LNCaP clone FGC (cell line): ENCODE data around the gene PIK3R6.

Experiments
- DNase-seq: peaks from one replicate; pipeline ENCODE4 v3.0.0-alpha.2; 2011; ENCODE audit warnings: low read depth
- H3K4me3 ChIP-seq: 2 replicates; pipeline ENCODE4 v1.5.1; 2011; ENCODE audit warnings: mild to moderate bottlenecking, low read depth, low read length, control low read depth
- TF ChIP-seq, protein P1 (sequence below): IDR thresholded peaks from 2 replicates; pipeline ENCODE4 v1.5.1; 2012; ENCODE audit warnings: mild to moderate bottlenecking; ENCODE audit not compliant: control insufficient read depth, insufficient read depth; ENCODE audit errors: extremely low read depth

The PIK3R6 gene

GRCh38 chr17:8910969-8911604 is 43.6 kb upstream of the PIK3R6 start:
- TF ChIP-seq, protein P1, sequence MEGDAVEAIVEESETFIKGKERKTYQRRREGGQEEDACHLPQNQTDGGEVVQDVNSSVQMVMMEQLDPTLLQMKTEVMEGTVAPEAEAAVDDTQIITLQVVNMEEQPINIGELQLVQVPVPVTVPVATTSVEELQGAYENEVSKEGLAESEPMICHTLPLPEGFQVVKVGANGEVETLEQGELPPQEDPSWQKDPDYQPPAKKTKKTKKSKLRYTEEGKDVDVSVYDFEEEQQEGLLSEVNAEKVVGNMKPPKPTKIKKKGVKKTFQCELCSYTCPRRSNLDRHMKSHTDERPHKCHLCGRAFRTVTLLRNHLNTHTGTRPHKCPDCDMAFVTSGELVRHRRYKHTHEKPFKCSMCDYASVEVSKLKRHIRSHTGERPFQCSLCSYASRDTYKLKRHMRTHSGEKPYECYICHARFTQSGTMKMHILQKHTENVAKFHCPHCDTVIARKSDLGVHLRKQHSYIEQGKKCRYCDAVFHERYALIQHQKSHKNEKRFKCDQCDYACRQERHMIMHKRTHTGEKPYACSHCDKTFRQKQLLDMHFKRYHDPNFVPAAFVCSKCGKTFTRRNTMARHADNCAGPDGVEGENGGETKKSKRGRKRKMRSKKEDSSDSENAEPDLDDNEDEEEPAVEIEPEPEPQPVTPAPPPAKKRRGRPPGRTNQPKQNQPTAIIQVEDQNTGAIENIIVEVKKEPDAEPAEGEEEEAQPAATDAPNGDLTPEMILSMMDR, result no peak
- no peak for DNase-seq
- no peak overlapping the region for H3K4me3 ChIP-seq

DNA sequence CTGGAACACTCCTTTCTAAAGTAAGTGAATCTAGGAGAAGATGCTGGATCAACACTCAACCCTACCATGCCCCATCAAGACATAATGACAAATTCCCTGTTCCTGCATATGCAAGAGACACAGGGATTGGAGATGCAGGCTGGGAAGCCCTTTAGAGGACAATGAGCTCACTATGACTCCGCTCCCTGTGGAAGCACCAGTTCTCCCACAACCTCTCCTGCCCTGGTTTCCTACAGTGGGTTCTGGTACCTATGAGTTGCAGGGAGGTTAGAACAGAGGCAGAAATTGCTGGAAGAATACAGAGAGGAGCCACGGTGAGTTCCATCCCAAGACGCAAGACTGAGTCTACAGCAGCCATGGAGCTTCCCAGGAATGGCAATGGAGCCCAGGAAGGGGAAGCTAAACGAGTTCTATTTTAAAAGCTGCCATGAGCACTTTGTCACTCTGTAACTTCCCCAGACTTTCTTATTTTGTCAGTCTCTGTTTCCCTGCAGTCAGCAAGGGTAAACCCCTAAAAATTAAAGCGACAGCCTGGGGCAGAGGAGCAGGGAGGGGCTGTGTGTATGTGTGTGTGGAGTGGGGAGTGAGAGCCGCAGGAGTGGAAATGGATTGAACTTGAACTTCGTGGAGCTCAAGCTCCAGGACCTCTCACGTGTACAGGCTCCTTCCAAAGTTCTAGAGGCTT is 42.3 kb upstream of the PIK3R6 start:
- no peak for DNase-seq
- H3K4me3 ChIP-seq, result no peak overlapping the region
- TF ChIP-seq, protein P1, result no peak

GRCh38 chr17:8905331-8905730 is 37.9 kb upstream of the PIK3R6 start:
- TF ChIP-seq, protein P1, result no peak

DNA sequence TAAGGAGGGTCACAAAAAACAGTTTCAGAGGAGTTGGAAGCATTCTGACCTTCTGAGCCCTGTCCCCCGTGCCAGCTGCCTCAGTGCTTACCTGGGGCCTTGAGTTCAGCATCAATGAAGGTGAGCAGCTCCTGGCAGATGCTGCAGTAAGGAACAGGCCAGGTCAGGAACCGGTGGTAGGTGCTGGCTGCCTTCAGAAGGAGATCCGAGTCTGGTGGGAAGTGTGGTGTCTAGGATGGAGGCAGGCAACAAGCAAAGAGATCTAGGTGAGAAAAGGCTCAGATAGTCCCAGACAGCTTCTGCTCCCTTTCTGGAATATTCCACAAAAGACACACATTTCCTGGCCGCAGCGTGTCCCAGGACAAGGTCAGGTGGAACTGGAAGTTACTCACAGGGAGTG is 37.2 kb upstream of the PIK3R6 start:
- no peak for DNase-seq
- no peak overlapping the region for H3K4me3 ChIP-seq
- TF ChIP-seq, protein P1, result no peak

More at GRCh38 chr17:8905331-8905730, 37.9 kb upstream of the PIK3R6 start:
- no peak overlapping the region for H3K4me3 ChIP-seq
- DNase-seq, result no peak

DNA sequence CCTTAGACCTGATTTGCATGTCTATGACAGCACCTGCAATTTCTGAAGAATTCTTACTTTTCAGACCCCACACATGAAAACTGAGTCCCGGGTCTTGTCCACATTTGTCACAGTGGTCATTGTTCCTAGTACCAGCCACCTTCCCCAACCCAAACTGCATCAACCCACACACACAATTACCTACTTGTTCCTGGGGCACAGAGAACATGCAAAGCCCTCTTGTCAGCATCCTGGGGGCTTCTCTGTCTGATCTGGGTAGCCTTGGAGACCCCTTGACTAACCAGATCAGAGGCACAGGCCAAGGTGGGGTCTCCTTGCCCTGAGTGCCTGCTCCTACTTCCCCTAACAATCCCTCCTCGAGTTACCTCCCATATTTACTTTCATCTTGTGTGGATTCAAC is 36.7 kb upstream of the PIK3R6 start:
- no peak for DNase-seq
- TF ChIP-seq, protein P1, result no peak
- H3K4me3 ChIP-seq, result no peak overlapping the region

DNA sequence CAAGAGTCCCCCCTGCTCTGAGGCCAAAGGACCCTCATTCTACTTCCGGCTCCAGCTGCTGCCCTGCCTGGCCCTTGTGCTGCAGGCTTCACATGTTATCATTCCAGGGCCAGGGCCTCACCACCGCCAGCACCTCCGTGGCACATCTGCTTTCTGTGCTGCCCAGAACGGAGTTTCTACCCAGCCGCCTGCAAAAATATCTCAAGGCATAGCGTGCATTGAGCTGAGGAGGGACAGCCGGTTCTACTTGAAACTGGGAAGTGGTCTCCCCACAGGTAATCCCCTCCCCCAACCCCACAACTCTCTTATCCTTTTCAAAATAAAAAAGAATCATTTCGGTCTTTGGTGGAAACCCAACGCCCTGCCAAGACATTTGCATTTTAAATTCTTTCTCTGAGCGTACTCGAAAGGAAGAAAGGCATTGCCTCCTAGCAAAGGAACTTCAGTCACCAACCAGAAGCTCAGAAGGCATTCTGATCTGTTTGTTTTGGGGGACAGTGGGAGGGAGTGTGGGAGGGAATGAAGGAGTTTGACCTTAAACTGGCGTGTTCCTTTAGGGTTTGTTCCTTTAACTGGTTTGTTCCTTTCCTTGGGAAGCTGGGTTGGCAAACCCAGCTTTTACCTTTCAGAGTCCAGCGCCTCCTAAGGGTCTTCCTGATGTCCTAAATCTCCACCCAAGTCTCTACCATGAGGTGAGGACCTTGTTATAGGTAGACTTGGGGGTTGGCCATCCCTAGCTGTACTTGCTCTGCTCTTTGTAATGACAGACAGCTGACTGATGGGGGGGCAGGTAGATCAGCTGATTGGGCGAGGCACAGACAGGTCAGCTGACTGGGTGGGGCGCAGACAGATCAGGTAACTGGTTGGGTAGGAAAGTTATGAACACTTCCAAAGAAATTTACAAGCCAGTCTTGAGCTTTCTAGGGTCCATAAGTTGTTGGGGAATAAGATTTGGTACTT is 33.4 kb upstream of the PIK3R6 start:
- DNase-seq, result no peak
- TF ChIP-seq, protein P1, result no peak
- H3K4me3 ChIP-seq, result no peak overlapping the region
